DMS 273 (cell line): ENCODE data around the gene SYTL3.
"Not testable (repeated sequence)": the region's sequence is repeated elsewhere in the genome, so short reads cannot be mapped to it uniquely, and the experiment has no call there.

Source experiments
- DNase-seq: peaks from one replicate; lab custom pipeline; 2025; ENCODE audit not compliant: unreplicated experiment; lab: John Stamatoyannopoulos, UW

Gene SYTL3

DNA sequence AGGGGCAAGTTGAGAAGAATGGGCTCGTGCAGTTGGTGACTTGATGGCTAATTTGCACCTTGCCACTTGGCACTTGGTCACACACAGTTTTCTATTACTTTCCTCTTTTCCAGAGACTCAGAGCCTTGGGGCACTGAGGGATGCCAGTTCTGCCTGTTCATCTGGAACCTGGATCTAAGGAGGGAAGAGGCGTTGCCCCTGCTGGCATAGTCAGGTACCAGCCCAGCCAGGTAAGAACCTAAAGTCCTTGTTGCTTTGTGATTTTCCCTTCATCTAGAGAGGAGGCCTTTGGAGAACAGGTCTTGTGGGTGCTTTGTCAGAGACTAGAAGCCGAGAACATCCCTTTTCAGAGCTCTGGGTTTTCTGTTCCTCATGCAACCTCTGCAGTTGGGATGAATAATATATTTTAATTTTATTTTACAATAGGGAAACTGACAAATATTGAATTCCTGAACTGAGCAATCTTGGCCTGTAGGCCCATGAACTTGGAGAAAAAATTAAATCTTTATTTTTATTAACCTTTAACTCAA is 11.4 kb downstream of the SYTL3 start:
- no peak for DNase-seq

DNA sequence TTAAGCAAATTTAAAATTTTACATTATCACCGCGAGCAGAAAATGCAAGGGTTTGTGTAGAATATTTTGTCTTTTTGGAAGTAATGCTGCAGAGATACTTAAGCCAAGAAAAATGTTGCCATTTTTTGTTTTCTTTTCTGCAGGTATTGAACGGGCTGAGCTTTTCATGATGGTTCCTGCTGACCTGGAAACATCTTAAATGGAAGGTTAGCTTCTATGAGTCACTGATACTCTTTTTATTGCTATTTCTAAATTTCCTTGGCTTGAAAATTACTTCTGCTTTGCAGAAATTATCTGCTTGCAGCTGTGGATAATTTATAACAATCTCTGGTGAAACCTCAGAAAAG is 12.7 kb downstream of the SYTL3 start:
- no peak for DNase-seq

DNA sequence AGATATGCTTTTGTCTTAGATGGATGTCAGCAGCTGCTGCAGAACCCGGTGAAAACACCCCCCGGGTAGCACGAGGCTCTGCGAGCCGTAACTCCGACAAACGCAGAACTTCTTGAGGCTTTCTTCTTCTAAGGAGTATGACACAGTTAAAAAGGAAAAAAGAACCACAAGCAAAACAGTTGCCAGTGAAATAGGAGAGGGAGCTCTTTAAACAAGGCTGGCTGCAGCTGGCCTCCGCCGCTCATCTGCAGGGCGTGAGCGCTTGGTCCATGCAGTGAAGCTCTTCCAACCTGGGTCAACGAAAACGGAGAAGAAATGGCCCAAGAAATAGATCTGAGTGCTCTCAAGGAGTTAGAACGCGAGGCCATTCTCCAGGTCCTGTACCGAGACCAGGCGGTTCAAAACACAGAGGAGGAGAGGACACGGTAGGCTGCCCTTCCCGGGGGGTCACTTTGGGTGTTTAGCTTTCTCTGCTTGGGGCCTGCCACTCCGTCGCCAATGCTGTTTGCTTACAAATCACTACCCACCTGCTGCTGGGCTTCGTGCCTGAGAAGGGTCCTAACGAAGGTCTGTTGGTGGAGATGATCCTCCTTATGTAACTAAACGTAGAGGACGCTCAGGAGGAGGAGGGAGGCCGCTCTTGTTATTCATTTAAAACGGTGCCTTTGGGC is 13.2 kb downstream of the SYTL3 start:
- DNase-seq = peak; percentile 23

DNA sequence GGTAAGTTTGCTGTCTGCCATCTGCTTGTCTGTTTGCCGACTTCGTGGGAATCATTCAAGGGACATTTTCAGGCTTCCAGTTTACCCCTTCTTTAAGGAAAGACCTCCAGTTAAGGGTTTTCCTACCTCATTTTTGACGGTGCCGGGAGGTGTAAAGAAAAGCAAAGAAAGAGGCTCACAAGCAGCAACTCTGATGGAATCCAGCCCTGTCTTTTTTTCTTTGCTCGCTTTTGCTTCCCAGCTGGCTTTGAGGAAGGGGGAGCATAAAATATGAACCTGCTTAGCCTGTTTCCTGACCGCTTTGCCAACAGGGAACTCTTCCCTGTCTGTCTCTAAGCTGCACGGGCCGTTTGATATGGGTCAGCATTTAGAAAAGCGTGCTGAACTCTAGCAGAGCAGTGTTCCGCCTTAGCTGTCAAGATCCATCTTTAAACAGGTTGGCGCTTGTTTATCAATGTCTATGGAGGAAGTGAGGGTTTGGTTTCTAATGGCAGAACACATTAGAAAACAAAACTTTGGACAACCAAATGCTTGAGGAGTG is 13.8 kb downstream of the SYTL3 start:
- no peak for DNase-seq

DNA sequence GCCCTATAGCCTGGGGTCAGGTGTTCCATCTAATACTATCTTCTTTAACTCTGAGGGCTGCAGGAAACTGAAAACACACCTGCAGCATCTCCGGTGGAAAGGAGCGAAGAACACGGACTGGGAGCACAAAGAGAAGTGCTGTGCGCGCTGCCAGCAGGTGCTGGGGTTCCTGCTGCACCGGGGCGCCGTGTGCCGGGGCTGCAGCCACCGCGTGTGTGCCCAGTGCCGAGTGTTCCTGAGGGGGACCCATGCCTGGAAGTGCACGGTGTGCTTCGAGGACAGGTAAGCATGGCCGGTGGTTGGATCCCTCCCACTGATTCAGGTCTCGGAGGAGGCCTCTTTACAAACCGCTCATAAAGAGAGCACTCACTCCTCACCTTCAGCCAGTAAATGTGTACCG is 15.5 kb downstream of the SYTL3 start:
- DNase-seq = no peak

DNA sequence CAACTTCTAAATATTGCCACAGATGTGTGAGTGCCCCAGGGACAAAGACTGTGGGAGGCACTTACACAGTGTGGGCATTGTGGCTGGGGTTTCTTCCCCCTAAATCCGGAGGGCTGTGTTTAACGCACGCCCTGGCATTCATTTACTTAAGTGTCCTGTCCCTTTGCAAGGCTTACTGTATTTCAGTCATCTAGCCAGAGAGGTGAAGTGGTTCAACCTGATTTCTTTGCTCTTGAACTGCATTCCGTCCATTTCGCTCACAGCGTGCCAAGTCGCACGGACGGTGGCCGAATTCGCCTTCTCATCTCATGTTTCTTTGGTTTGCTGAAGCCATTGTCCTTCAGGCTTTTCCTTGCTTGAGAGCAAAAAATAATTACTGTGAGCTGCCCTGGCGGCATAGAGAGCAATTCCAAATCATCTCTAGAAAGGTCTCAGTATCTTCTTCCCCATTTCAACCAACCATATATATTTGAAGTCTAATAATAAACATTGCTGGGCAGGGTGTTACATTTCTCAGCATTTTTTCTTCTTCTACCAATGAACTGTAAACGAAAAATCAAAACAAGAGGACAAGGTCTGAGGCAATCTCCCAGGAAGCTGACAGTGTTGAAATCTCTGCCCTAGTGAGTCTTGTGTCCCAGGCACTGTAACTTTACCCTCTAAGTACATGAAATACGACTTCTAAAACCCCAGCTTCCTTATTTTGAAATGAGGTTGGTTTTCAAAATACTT is 16.9 kb downstream of the SYTL3 start:
- no peak for DNase-seq

DNA sequence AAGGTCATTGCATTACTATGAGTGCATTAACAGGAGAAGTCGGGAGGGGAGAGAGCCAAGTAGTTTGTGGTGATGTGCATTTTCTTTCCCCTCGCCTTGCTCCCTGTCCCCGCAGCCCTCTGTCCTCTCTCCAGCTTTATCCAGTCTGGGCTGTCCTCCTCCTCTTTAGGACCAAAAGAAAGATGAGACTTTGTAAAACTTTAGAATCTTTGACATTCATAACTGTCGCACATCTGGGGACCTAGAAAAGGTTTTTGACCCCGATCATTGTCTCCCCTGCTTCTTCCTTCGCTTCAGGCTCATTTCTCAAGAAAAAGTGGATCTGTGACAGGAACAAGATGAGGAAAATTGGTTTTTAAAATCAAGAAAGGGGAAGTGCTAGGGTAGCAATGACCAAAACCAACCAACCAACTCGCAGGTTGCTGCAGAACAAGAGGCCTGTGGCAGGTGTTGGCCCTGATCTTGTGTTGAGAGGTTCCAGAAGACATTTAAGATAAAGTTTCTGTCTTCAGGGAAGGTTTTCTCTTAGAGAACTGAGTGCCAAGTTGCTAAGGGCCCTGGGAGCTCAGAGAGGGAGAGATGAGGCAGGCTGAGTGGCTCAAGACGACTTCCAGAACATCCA is 17.6 kb downstream of the SYTL3 start:
- no peak for DNase-seq

DNA sequence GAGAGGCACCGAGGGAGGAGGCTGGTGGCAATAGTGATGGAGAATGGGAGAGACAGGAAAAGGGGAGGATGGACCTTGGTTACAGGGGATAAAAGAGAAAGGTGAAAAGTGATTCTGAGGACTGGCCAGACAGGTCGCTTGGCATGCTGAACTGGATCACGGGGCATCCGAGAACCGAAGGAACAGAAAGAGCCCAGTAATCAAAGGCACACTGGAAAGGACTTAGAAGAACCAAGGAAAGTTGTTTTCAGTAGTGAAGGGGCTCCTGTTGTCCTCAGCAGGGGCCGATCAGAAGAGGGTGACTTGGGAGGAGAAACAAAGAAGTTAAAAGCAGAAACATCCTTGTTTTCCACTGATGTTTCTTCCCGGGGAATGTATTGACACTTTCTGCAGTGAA is 18.9 kb downstream of the SYTL3 start:
- DNase-seq = no peak

DNA sequence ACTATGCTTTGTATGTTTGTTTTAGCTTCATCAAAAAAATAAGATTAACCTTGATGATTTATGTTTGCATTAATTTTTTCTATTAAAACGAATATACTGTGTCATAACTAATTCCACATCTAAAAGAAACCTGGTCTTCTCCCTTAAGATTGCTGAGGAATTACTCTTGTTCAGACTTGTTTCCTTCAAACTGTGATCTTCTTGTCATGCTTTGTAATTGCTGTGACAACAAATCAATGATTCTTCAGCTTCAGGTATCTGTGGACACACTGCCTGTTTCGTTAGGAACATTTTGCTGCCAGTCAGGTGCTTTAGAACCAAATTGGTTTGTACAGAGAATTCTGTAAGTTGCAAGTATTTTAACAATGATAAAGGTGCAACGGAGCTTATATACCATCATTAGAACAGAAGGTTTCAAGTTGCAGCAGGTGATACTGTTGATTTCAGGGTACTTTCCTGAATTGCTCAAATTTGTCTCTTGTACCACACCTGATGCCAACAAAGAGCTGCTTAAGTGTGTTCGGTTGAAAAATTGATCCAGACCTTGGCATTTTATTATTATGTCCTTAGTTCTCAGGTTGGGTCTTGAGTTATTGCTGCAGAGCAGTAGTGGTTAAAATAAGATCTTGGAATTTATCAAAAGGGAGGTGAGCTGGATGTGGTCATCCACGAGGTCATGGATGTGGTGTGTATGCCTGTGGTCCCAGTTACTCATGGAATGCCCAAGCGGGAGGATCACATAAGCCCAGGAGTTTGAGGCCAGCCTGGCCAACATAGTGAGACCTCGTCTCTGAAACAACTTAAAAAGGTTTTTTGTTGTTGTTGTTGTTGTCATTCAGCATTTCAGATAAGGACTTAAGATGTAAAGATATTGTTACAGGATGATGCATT is 19.5 kb downstream of the SYTL3 start:
- no peak for DNase-seq

DNA sequence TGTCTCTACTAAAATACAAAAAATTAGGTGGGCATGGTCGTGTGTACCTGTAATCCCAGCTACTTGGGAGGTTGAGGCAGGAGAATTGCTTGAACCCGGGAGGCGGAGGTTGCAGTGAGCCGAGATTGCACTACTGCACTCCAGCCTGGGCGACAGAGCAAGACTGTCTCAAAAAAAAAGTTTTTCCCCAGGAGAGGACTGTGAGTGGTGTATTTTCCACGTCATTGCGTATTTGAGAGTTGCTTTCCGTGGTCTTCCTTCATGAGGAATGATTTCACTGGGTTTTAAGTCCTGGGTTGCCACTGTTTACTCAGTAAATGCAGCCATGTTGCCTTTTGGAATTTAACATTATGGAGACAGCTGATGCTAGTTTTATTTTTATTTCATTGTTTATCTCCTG is 22.3 kb downstream of the SYTL3 start:
- DNase-seq = not testable (repeated sequence)

DNA sequence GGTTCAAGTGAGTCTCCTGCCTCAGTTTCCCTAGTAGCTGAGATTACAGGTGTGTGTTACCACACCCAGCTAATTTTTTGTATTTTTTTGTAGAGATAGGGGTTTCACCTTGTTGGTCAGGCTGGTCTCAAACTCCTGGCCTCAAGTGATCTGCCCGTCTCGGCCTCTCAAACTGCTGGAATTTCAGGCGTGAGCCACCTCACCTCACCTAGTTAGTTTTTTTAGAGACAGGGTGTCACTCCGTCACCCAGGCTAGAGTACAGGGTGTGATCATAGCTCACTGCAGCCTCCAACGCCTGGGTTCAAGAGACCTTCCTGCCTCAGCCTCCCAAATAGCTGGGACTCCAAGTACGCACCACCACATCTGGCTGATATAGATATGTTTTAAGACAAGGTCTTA is 22.9 kb downstream of the SYTL3 start:
- no peak for DNase-seq

DNA sequence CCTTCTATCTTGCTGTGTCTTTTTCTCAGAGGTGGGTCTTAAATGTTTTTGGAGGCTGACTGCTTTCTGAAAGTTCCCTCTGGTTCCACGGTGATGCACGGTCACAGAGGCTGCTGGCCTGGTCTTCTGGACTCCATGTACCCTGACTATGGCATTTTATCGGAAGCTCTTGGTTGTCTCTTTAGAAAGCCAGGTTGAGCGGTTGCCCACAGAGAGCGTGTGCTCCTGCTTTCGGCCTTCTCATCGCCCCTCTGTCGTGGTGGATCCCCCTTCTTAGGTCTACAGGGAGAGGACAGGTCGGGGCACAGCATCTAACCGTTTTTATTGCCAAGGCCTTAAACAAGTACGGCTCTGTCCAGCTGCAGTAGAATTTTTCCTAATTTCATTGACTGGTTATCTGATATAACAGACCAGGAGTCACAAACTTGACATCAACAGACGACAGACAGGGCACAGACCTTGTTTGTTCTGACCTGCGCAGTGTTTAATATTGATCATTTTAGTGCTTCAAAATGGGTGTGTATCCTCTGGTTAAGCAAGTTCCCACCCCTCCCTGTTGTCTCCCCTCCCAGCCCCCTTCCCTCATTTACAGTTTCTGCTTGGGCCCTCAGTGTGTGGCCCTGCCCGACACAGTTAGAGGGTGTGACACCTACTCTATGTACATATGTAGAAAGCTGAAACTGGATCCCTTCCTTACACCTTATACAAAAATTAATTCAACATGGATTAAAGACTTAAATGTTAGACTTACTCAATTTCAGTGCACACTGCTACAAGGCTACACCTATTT is 24.7 kb downstream of the SYTL3 start:
- no peak for DNase-seq

DNA sequence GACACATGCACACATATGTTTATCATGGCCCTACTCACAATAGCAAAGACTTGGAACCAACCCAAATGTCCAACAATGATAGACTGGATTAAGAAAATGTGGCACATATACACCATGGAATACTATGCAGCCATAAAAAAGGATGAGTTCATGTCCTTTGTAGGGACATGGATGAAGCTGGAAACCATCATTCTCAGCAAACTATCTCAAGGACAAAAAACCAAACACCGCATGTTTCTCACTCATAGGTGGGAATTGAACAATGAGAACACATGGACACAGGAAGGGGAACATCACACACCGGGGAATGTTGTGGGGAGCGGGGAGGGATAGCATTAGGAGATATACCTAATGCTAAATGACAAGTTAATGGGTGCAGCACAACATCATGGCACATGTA is 27.2 kb downstream of the SYTL3 start:
- not testable (repeated sequence) for DNase-seq

DNA sequence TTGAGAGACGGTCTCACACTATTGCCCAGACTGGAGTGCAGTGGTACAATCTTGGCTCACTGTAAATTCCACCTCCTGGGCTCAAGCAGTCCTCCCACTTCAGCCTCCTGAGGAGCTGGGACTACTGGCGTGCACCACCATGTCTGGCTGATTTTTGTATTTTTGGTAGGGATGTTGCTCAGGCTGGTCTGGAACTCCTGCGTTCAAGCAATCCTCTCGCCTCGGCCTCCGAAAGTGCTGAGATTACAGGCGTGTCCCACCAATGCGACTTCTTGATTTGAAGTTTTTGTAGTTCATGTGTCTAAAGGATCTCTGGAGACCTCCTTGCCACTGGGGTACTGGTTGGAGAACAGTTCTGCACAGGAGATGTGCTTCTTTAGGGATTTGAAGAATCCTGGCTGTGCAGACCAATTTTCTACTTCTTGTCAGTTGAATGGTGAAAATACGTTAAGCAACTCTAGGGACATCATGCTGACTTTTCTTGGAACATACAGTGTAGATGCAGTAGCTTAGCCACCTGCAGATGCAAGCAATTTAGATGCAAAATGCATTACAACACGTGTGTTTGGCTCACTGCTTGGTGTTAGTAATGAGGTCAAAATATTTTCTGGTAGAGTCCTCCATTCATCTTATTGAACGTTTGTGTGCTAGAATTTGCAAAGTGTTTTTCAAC is 28.2 kb downstream of the SYTL3 start:
- DNase-seq = no peak

DNA sequence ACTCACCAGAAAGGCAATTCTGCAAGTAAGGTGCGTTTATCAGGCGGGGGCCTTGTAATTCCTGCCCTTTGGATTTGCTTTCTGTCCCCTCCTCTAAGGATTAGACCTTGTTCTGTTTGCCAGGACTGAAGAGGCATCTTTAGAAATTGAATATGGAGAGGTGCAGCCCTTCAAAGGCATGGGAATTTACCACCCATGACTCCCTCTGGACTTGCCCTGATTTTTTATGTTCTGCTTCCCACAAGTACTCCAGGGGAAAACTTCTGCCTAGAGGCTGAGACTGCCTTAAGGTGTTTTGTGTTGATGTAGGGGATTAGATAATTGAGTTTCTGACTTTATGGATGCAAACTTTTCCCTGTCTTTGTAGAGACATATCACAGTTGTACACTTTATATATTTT is 30.2 kb downstream of the SYTL3 start:
- DNase-seq = no peak

DNA sequence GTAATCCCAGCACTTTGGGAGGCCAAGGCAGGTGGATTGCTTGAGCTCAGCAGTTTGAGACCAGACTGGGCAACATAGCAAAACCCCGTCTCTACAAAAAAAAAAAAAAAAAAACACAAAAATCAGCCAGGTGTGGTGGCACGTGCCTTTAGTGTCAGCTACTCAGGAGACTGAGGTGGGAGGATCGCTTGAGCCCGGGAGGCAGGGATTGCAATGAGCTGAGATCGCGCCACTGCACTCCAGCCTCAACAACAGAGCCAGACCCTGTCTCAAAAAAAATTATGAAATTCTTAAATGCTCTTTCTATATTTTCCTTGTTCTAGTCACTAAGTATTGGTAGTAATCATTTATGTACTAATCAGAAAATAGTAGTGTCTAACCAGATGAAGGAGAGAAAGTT is 30.6 kb downstream of the SYTL3 start:
- no peak for DNase-seq

DNA sequence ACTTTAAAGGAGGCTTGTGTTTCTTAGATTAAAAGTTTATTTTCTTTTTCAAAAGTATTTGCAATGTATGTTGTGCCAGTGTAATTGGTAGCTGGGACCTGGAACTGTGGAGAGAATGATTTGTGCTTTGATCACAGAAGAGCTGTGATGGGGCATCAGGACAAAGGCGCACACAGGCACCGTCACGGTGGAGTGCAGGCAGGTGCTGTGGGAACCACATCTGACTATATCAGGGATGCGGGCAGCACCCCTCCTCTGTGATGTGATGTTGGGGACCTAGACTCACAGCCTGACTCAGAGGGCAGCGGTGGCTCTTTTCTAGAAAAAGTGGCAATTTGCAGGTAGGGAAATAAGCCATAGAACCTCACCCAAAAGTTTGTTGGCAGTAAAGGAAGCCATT is 34.5 kb downstream of the SYTL3 start:
- no peak for DNase-seq

DNA sequence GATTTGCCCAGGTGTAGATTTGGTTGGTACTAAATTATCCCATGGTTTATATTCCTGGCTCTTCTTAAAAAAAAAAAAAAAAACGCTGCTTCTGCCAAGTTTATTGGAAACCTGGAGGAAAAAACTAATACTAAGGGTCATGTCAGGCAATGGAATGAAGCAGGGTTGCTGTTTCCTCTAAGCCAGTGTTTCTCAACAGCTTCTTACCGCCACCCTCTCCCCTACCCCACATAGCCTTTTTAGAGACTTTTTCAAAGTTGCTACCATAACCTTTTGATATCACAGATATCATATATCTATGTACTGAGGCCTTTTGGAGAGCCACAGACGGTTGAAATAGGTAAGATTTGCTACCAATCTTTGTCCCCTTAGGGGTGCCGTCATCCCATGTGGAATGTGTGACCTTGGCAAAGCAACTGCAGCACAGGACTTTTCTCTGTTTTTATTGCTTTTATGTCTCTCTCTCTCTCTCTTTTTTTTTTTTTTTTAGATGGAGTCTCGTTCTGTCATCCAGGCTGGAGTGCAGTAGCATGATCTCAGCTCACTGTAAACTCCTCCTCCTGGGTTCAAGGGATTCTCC is 35.0 kb downstream of the SYTL3 start:
- no peak for DNase-seq

DNA sequence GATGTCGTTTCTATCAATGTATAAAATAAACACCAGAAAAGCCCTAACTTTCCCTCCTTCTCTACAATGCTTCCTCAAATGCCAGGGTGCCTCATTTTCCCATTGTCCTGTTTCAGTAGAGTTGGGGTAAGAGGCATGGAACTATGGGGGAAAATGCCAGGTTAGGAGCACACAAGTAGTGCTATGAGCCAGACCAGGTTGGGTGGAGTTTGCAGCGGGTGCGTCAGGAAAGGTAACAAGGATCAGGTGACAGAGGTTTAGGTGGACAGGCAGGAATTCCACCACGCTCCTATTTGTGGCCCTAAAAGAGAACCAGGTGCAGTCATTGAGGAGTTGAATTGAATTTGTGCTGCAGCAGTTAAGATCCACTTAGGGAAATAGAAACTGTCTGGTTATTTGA is 36.5 kb downstream of the SYTL3 start:
- no peak for DNase-seq
